GM23338 (cell line): ENCODE data around the gene SLC45A3. TPM values are rescaled to one million over a fixed set of nuclear protein-coding genes. Genes with fewer than 3 reads are reported as not detected.

ENCODE experiments used
- ATAC-seq: fragments of 200-7000 bp; cut with Tn5 transposase; 3 replicates; pipeline ENCODE4 v1.9.1; 2020
- DNase-seq: peaks from one replicate; pipeline ENCODE4 v3.0.0-alpha.2; 2015; ENCODE audit warnings: low spot score
- H2AFZ ChIP-seq: fragments of 200-600 bp; sonication (generic); 2 replicates; pipeline ENCODE4 v1.8.0; 2016; ENCODE audit warnings: antibody characterized with exemption, mild to moderate bottlenecking, moderate library complexity
- H3F3A ChIP-seq: fragments of 200-600 bp; sonication (generic); replicated peaks from 2 replicates; pipeline ENCODE4 v1.8.0; 2017; ENCODE audit warnings: antibody characterized with exemption, mixed run types, low read depth
- H3K27ac ChIP-seq: fragments of 200-600 bp; sonication (generic); 2 replicates; pipeline ENCODE4 v1.6.1; 2016; ENCODE audit warnings: low read depth
- H3K27me3 ChIP-seq: fragments of 200-600 bp; sonication (generic); 2 replicates; pipeline ENCODE4 v1.8.0; 2016; ENCODE audit warnings: mild to moderate bottlenecking, mixed run types, moderate library complexity; ENCODE audit not compliant: insufficient read depth
- H3K36me3 ChIP-seq: fragments of 200-600 bp; sonication (generic); 2 replicates; pipeline ENCODE4 v1.8.0; 2016; ENCODE audit warnings: mild to moderate bottlenecking; ENCODE audit not compliant: insufficient read depth
- H3K4me1 ChIP-seq: fragments of 200-600 bp; sonication (generic); 2 replicates; pipeline ENCODE4 v1.8.0; 2016; ENCODE audit warnings: mild to moderate bottlenecking, moderate library complexity; ENCODE audit not compliant: insufficient read depth
- H3K4me2 ChIP-seq: fragments of 200-600 bp; sonication (generic); 2 replicates; pipeline ENCODE4 v1.7.1; 2017; ENCODE audit warnings: mixed run types
- H3K4me3 ChIP-seq: fragments of 200-600 bp; sonication (generic); 2 replicates; pipeline ENCODE4 v1.6.1; 2016; ENCODE audit warnings: mixed run types
- H3K79me2 ChIP-seq: fragments of 200-600 bp; sonication (generic); replicated peaks from 2 replicates; pipeline ENCODE4 v1.8.0; 2017; ENCODE audit warnings: mild to moderate bottlenecking; ENCODE audit not compliant: insufficient read depth
- H3K9me2 ChIP-seq: fragments of 200-600 bp; sonication (generic); 2 replicates; pipeline ENCODE4 v1.8.0; 2017; ENCODE audit not compliant: insufficient read depth
- H4K20me1 ChIP-seq: fragments of 200-600 bp; sonication (generic); replicated peaks from 2 replicates; pipeline ENCODE4 v1.8.0; 2017; ENCODE audit warnings: mild to moderate bottlenecking; ENCODE audit not compliant: insufficient read depth
- H3K27ac Mint-ChIP-seq: 2 replicates; pipeline ENCODE4 v1.8.0; 2020; ENCODE audit warnings: inconsistent platforms, mild to moderate bottlenecking, moderate library complexity, mixed read lengths
- H3K27me3 Mint-ChIP-seq: 3 replicates; pipeline ENCODE4 v1.8.0; 2022; ENCODE audit warnings: low read depth, mild to moderate bottlenecking, moderate library complexity, mixed read lengths, inconsistent platforms; ENCODE audit not compliant: insufficient read depth, poor library complexity
- H3K36me3 Mint-ChIP-seq: 3 replicates; pipeline ENCODE4 v1.8.0; 2021; ENCODE audit warnings: low read depth, mild to moderate bottlenecking, inconsistent platforms, moderate library complexity, mixed read lengths
- H3K4me1 Mint-ChIP-seq: 3 replicates; pipeline ENCODE4 v1.8.0; 2020; ENCODE audit warnings: mild to moderate bottlenecking, inconsistent platforms, mixed read lengths
- H3K4me3 Mint-ChIP-seq: 3 replicates; pipeline ENCODE4 v1.8.0; 2021; ENCODE audit warnings: moderate library complexity, mild to moderate bottlenecking, inconsistent platforms, mixed read lengths
- H3K9me3 Mint-ChIP-seq: 3 replicates; pipeline ENCODE4 v1.8.0; 2020; ENCODE audit warnings: moderate library complexity, mild to moderate bottlenecking, inconsistent platforms, mixed read lengths
- CREB1 ChIP-seq: fragments of 250-450 bp; sonication (Bioruptor Pico); IDR thresholded peaks from 2 replicates; pipeline ENCODE4 v1.5.0; 2020; ENCODE audit warnings: low read depth, mild to moderate bottlenecking, moderate library complexity
- CTCF ChIP-seq, 2 experiments: fragments of 200-600 bp in 1 of 2; sonication (generic) in 1 of 2; conservative IDR thresholded peaks; 2 replicates each; pipeline versions ENCODE4 v1.5.1 to v1.6.1; 2016 to 2017; ENCODE audit warnings: antibody characterized with exemption in 2 of 2, low read depth in 2 of 2, mild to moderate bottlenecking in 2 of 2, moderate library complexity in 1 of 2
- ETS1 ChIP-seq: IDR thresholded peaks from 2 replicates; pipeline ENCODE4 v1.6.1; 2016; ENCODE audit warnings: antibody characterized with exemption
- EZH2 ChIP-seq: fragments of 200-600 bp; sonication (generic); IDR thresholded peaks from one replicate; pipeline ENCODE4 v1.8.0; 2017; ENCODE audit warnings: antibody characterized with exemption, mild to moderate bottlenecking, low read depth; ENCODE audit not compliant: unreplicated experiment
- EZH2phosphoT487 ChIP-seq: fragments of 200-600 bp; sonication (generic); IDR thresholded peaks from one replicate; pipeline ENCODE4 v1.8.1; 2018; ENCODE audit warnings: antibody characterized with exemption; ENCODE audit not compliant: unreplicated experiment
- JUNB ChIP-seq: IDR thresholded peaks from one replicate; pipeline ENCODE4 v1.6.1; 2016; ENCODE audit warnings: antibody characterized with exemption; ENCODE audit not compliant: unreplicated experiment
- NANOG ChIP-seq: IDR thresholded peaks from 2 replicates; pipeline ENCODE4 v1.6.1; 2016; ENCODE audit warnings: antibody characterized with exemption, borderline replicate concordance
- POLR2AphosphoS5 ChIP-seq: IDR thresholded peaks from 2 replicates; pipeline ENCODE4 v1.6.1; 2016; ENCODE audit warnings: antibody characterized with exemption, low read depth
- REST ChIP-seq: IDR thresholded peaks from one replicate; pipeline ENCODE4 v1.6.1; 2018; ENCODE audit warnings: antibody characterized with exemption; ENCODE audit not compliant: unreplicated experiment
- STAT1 ChIP-seq: IDR thresholded peaks from one replicate; pipeline ENCODE4 v1.6.1; 2016; ENCODE audit warnings: antibody characterized with exemption; ENCODE audit not compliant: unreplicated experiment
- ZNF114 ChIP-seq: fragments of 250-450 bp; sonication (Bioruptor Pico); IDR thresholded peaks from 2 replicates; pipeline ENCODE4 v1.5.0; 2020; ENCODE audit warnings: mild to moderate bottlenecking, moderate library complexity
- ZNF331 ChIP-seq: fragments of 250-450 bp; sonication (Bioruptor Pico); IDR thresholded peaks from 2 replicates; pipeline ENCODE4 v1.5.0; 2020; ENCODE audit warnings: low read depth, mild to moderate bottlenecking, moderate library complexity
- ZNF462 ChIP-seq: fragments of 250-450 bp; sonication (Bioruptor Pico); IDR thresholded peaks from 2 replicates; pipeline ENCODE4 v1.5.0; 2020; ENCODE audit warnings: mild to moderate bottlenecking, moderate library complexity
- polyA plus RNA-seq: library from polyadenylated mRNA; unstranded; fragments of >200 nt; fragmentation: Nextera tagmentation; extraction: Ambion mirVana; gene quantifications from 2 replicates; pipeline ENCODE4 v1.2.1, GENCODE V29; 2016
- total RNA-seq: library from RNA; depleted of rRNA; stranded (reverse); fragments of >200 nt; shearing (Covaris generic); gene quantifications from 2 replicates; pipeline ENCODE4 v1.2.3, GENCODE V29; 2014

SLC45A3 gene
- total and polyA plus RNA-seq, 2 experiments from 2014 or later = 4.7 to 16.0 TPM

GRCh38 chr1:205627956-205628355, 52.4 kb downstream of the SLC45A3 start:
- Mint-ChIP-seq H3K27ac (no peak overlapping the region), H3K4me3 (no peak overlapping the region), H3K4me1 (peaks cover 23% of the 10 kb centered on the region), H3K27me3 (peaks cover 8% of the 10 kb centered on the region), H3K36me3 (peaks cover 11% of the 10 kb centered on the region), H3K9me3 (no peaks in the 10 kb centered on the region)
- TF ChIP-seq ZNF114 (CRISPR knock-in tag) (no peak), NANOG (no peak), CREB1 (CRISPR knock-in tag) (no peak), JUNB (no peak), POLR2AphosphoS5 (no peak), STAT1 (no peak), ZNF462 (CRISPR knock-in tag) (no peak), EZH2 (no peak), EZH2phosphoT487 (no peak), ZNF331 (no peak), ETS1 (no peak), CTCF (conservative IDR thresholded peaks at IDR 0.05; ENCODE audit: low read depth in 2 of 2) (no peak), REST (no peak)
- H4K20me1 ChIP-seq = peaks cover 51% of the 10 kb centered on the region
- H3K4me3 ChIP-seq = no peak overlapping the region
- no peak overlapping the region for H2AFZ ChIP-seq
- peaks cover 10% of the 10 kb centered on the region; the same call in 1 of the 2 replicates for H3F3A ChIP-seq
- H3K27me3 ChIP-seq = no peaks in the 10 kb centered on the region
- H3K36me3 ChIP-seq = no peaks in the 10 kb centered on the region
- H3K27ac ChIP-seq = no peak overlapping the region
- peaks cover 8% of the 10 kb centered on the region for H3K4me1 ChIP-seq
- no peak overlapping the region for H3K4me2 ChIP-seq
- H3K9me2 ChIP-seq = no peaks in the 10 kb centered on the region
- ATAC-seq (no peak), DNase-seq (no peak)
- peaks cover 79% of the 10 kb centered on the region for H3K79me2 ChIP-seq
